Nephron progenitor cell (in vitro differentiated cells): ENCODE measurements around the gene SLC52A3.
"Not testable (repeated sequence)": the region's sequence is repeated elsewhere in the genome, so short reads cannot be mapped to it uniquely, and the experiment has no call there.

Source experiments
- DNase-seq: peaks from one replicate; pipeline ENCODE4 v3.0.0; 2021
- H3K27ac Mint-ChIP-seq: 2 replicates; pipeline ENCODE4 v1.8.0; 2021; ENCODE audit warnings: mild to moderate bottlenecking, moderate library complexity, mixed read lengths
- H3K27me3 Mint-ChIP-seq: 2 replicates; pipeline ENCODE4 v1.8.0; 2021; ENCODE audit warnings: mild to moderate bottlenecking, low read depth, mixed read lengths; ENCODE audit not compliant: poor library complexity
- H3K36me3 Mint-ChIP-seq: 2 replicates; pipeline ENCODE4 v1.8.0; 2021; ENCODE audit warnings: low read depth, mixed read lengths
- H3K4me1 Mint-ChIP-seq: 2 replicates; pipeline ENCODE4 v1.8.0; 2021; ENCODE audit warnings: mixed read lengths
- H3K4me3 Mint-ChIP-seq: 2 replicates; pipeline ENCODE4 v1.8.0; 2021; ENCODE audit warnings: mild to moderate bottlenecking, moderate library complexity, mixed read lengths
- H3K9me3 Mint-ChIP-seq: 2 replicates; pipeline ENCODE4 v1.8.0; 2021; ENCODE audit warnings: mild to moderate bottlenecking, moderate library complexity, mixed read lengths
- CTCF ChIP-seq: fragments of 200-600 bp; sonication (generic); IDR thresholded peaks from 2 replicates; pipeline ENCODE4 v1.5.0; 2021; ENCODE audit warnings: antibody characterized with exemption

The SLC52A3 gene

DNA sequence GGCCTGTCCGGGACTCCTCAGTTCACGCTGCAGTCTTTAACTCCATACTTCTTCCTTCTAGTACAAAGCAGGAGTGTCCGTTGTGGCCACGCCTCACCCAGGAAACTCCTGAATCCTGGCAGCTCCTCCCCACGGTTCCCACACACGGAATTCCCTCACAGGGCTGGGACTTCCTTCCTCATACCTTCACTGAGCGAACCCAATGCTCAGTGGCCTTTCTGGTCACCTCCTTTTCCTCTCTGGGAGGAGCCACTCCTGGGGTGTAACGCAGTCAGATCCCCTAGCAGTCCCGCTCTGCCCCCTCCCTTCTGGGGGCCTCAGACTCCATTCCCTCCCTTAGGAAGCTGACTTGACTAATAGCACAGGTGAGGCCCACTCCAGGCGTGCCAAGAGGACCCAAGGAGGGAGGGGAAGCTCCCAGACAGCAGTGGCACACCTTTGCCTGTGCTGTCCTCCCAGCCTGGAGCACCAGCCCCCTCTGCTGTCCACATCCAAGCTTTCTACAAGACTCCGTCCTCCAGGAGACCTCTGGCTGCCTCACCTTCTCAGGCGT is at the start of gene SLC52A3:
Gene SLC52A3 (minus strand): TSS at position 75 of the 553 bp plus-strand sequence. CDS start 2,726 bp downstream, outside the sequence.
- H3K27me3 Mint-ChIP-seq: peaks cover 19% of the 10 kb centered on the region
- peak; percentile 39 for DNase-seq
- TF ChIP-seq CTCF: no peak
- H3K36me3 Mint-ChIP-seq: no peaks in the 10 kb centered on the region
- no peak within 1 kb of the TSS for H3K4me3 Mint-ChIP-seq
- peaks cover 14% of the 10 kb centered on the region for H3K4me1 Mint-ChIP-seq
- H3K27ac Mint-ChIP-seq: no peak within 1 kb of the TSS
- H3K9me3 Mint-ChIP-seq: peaks cover 4% of the 10 kb centered on the region

- Mint-ChIP-seq H3K9me3 (peaks cover 4% of the 10 kb centered on the region), H3K27me3 (no peaks in the 10 kb centered on the region), H3K27ac (no peak overlapping the region), H3K4me1 (peaks cover 27% of the 10 kb centered on the region), H3K36me3 (no peaks in the 10 kb centered on the region), H3K4me3 (no peak overlapping the region)
- TF ChIP-seq CTCF: peak; percentile 98
- peak; percentile 80 for DNase-seq
Observed at GRCh38 chr20:815914-816606, 47.8 kb upstream of the SLC52A3 start.

- TF ChIP-seq CTCF: no peak
- no peak overlapping the region for H3K4me3 Mint-ChIP-seq
- peaks cover 21% of the 10 kb centered on the region for H3K4me1 Mint-ChIP-seq
- H3K9me3 Mint-ChIP-seq: peaks cover 4% of the 10 kb centered on the region
- H3K27ac Mint-ChIP-seq: no peak overlapping the region
- no peaks in the 10 kb centered on the region for H3K36me3 Mint-ChIP-seq
- DNase-seq: no peak
- H3K27me3 Mint-ChIP-seq: no peaks in the 10 kb centered on the region
Observed at GRCh38 chr20:815226-815625, 46.9 kb upstream of the SLC52A3 start.

DNA sequence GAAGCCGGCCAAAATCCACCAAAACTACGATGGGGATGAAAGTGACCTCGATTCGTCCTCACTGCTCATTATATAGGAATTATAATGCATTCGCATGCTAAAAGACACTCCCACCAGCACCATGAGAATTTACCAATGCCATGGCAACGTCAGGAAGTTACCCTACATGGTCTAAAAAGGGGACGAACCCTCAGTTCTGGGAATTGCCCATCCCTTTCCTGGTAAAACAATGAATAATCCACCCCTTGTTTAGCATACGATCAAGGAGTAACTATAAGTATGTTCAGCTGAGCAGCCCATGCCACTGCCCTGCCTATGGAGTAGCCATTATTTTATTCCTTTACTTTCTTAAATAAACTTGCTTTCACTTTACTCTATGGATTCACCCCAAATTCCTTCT is 45.1 kb upstream of the SLC52A3 start:
- H3K27ac Mint-ChIP-seq: no peak overlapping the region
- peaks cover 14% of the 10 kb centered on the region for H3K9me3 Mint-ChIP-seq
- no peak overlapping the region for H3K4me3 Mint-ChIP-seq
- no peak for TF ChIP-seq CTCF
- no peaks in the 10 kb centered on the region for H3K27me3 Mint-ChIP-seq
- DNase-seq: no peak
- peaks cover 18% of the 10 kb centered on the region for H3K4me1 Mint-ChIP-seq
- no peaks in the 10 kb centered on the region for H3K36me3 Mint-ChIP-seq

DNA sequence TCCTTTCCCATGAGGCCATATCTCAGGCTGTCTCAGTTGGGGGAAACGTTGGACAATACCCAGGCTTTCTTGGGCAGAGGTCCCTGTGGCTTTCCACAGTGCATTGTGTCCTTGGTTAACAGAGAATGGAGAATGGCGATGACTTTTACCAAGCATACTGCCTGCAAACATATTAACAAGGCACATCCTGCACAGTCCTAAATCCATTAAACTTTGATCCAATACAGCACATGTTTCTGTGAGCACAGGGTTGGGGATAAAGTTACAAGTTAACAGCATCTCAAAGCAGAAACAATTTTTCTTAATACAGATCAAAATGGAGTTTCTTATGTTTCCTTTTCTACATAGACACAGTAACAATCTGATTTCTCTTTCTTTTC is 44.1 kb upstream of the SLC52A3 start:
- not testable (repeated sequence) for H3K27ac Mint-ChIP-seq, DNase-seq, H3K4me3 Mint-ChIP-seq, H3K27me3 Mint-ChIP-seq, H3K36me3 Mint-ChIP-seq
- peaks cover 18% of the 10 kb centered on the region for H3K4me1 Mint-ChIP-seq
- peaks cover 23% of the 10 kb centered on the region for H3K9me3 Mint-ChIP-seq

DNA sequence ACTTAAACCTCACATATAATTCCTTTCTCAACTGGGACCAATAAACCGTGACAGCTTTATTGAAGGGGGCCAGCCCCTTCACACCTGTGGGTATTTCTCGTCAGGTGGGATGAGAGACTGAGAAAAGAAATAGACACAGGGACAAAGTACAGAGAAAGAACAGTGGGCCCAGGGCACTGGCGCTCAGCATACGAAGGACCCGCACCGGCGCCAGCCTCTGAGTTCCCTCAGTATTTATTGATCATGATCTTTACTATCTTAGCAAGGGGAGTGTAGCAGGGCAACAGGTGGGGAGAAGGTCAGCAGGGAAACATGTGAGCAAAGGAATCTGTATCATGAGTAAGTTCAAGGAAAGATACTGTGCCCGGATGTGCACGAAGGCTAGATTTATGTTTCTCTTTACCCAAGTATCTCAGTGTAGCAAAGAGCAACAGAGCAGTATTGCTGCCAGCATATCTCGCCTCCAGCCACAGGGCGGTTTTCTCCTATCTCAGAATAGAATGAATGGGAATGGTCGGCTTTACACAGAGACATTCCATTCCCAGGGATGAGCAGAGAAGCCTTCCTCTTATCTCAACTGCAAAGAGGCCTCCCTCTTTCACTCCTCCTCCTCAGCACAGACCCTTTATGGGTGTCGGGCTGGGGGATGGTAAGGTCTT is 43.6 kb upstream of the SLC52A3 start:
- not testable (repeated sequence) for DNase-seq, H3K27me3 Mint-ChIP-seq, H3K27ac Mint-ChIP-seq, H3K36me3 Mint-ChIP-seq, H3K4me3 Mint-ChIP-seq
- Mint-ChIP-seq H3K9me3 (peaks cover 23% of the 10 kb centered on the region), H3K4me1 (peaks cover 18% of the 10 kb centered on the region)
